ENCODE results near the gene LRP1B. TPM values are rescaled to one million over a fixed set of nuclear protein-coding genes. Genes with fewer than 3 reads are reported as not detected.

The LRP1B gene
- total and polyA plus RNA-seq, 2 donors (not counting 1 experiment from before 2014, with no cell fraction given): under 0.01 to 0.01 TPM

GRCh38 chr2:141869572-141869971, 261.2 kb downstream of the LRP1B start:
- TF ChIP-seq EZH2 (IDR thresholded peaks at IDR 0.05; ENCODE audit: low read length, missing control alignments): no peak
- no peak for TF ChIP-seq CTCF (conservative IDR thresholded peaks at IDR 0.05 in 1 of 2, IDR thresholded peaks at IDR 0.05 in 1 of 2; ENCODE audit: low read depth in 1 of 2, low read length in 2 of 2)
- Histone ChIP-seq H3K27me3 (ENCODE audit: control insufficient read depth, insufficient read depth, low read length) (no peaks in the 10 kb centered on the region), H3K4me3 (replicated peaks in 1 of 4; ENCODE audit: control extremely low read depth in 1 of 4, insufficient read depth in 1 of 4, low read depth in 3 of 4, low read length in 4 of 4) (no peak overlapping the region), H3K79me2 (ENCODE audit: control insufficient read depth, insufficient read depth, low read length) (no peaks in the 10 kb centered on the region), H3K4me2 (ENCODE audit: extremely low read depth, insufficient read depth, low read length) (no peak overlapping the region), H3K9ac (ENCODE audit: insufficient read depth, low read length) (no peak overlapping the region), H3K9me3 (ENCODE audit: control insufficient read depth, insufficient read depth, low read depth, low read length) (no peaks in the 10 kb centered on the region), H4K20me1 (ENCODE audit: control insufficient read depth, extremely low read depth, insufficient read depth, low read length) (no peaks in the 10 kb centered on the region), H2AFZ (ENCODE audit: low read length) (no peak overlapping the region), H3K27ac (ENCODE audit: insufficient read depth, low read length) (no peak overlapping the region), H3K36me3 (ENCODE audit: control insufficient read depth, insufficient read depth, low read length) (no peaks in the 10 kb centered on the region), H3K4me1 (ENCODE audit: control insufficient read depth, extremely low read depth, insufficient read depth, low read length) (no peaks in the 10 kb centered on the region)
- no peak for DNase-seq (ENCODE audit: low read depth in 2 of 2)

DNA sequence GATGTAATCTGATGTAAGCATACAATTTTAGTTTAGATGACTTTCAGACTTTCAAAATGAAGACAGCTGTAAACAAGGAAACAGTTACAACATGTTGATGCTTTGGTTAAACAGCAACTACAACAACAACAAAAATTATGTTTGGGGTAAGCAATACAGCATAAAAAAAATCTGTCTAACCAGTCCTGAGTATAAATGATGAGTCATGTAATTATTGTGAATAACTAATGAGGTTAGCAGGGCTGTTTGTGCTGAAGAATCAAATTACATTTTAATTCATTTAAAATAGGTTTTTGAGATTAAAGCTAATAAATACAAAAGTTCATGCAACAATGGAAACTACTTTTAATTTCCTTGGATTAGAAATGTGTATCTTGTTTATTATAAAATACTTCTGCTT, 266.9 kb downstream of the LRP1B start:
- no peaks in the 10 kb centered on the region for H3K79me2 ChIP-seq (ENCODE audit: control insufficient read depth, insufficient read depth, low read length)
- no peaks in the 10 kb centered on the region for H3K27me3 ChIP-seq (ENCODE audit: control insufficient read depth, insufficient read depth, low read length)
- TF ChIP-seq EZH2 (IDR thresholded peaks at IDR 0.05; ENCODE audit: low read length, missing control alignments) (no peak), CTCF (conservative IDR thresholded peaks at IDR 0.05 in 1 of 2, IDR thresholded peaks at IDR 0.05 in 1 of 2; ENCODE audit: low read depth in 1 of 2, low read length in 2 of 2) (no peak)
- H4K20me1 ChIP-seq (ENCODE audit: control insufficient read depth, extremely low read depth, insufficient read depth, low read length): no peaks in the 10 kb centered on the region
- H3K9me3 ChIP-seq (ENCODE audit: control insufficient read depth, insufficient read depth, low read depth, low read length): no peaks in the 10 kb centered on the region
- no peak overlapping the region for H3K27ac ChIP-seq (ENCODE audit: insufficient read depth, low read length)
- H3K36me3 ChIP-seq (ENCODE audit: control insufficient read depth, insufficient read depth, low read length): no peaks in the 10 kb centered on the region
- no peak overlapping the region for H3K4me3 ChIP-seq (replicated peaks in 1 of 4; ENCODE audit: control extremely low read depth in 1 of 4, insufficient read depth in 1 of 4, low read depth in 3 of 4, low read length in 4 of 4)
- no peak overlapping the region for H3K4me2 ChIP-seq (ENCODE audit: extremely low read depth, insufficient read depth, low read length)
- no peak overlapping the region for H3K9ac ChIP-seq (ENCODE audit: insufficient read depth, low read length)
- no peaks in the 10 kb centered on the region for H3K4me1 ChIP-seq (ENCODE audit: control insufficient read depth, extremely low read depth, insufficient read depth, low read length)
- no peak overlapping the region for H2AFZ ChIP-seq (ENCODE audit: low read length)
- no peak for DNase-seq (ENCODE audit: low read depth in 2 of 2)

GRCh38 chr2:141856215-141856919, 274.4 kb downstream of the LRP1B start:
- H3K4me3 ChIP-seq (replicated peaks in 1 of 4; ENCODE audit: control extremely low read depth in 1 of 4, insufficient read depth in 1 of 4, low read depth in 3 of 4, low read length in 4 of 4): no peak overlapping the region
- H3K9me3 ChIP-seq (ENCODE audit: control insufficient read depth, insufficient read depth, low read depth, low read length): no peaks in the 10 kb centered on the region
- TF ChIP-seq CTCF (conservative IDR thresholded peaks at IDR 0.05 in 1 of 2, IDR thresholded peaks at IDR 0.05 in 1 of 2; ENCODE audit: low read depth in 1 of 2, low read length in 2 of 2) (no peak), EZH2 (IDR thresholded peaks at IDR 0.05; ENCODE audit: low read length, missing control alignments) (no peak)
- H3K36me3 ChIP-seq (ENCODE audit: control insufficient read depth, insufficient read depth, low read length): no peaks in the 10 kb centered on the region
- H3K27ac ChIP-seq (ENCODE audit: insufficient read depth, low read length): no peak overlapping the region
- H3K27me3 ChIP-seq (ENCODE audit: control insufficient read depth, insufficient read depth, low read length): no peaks in the 10 kb centered on the region
- no peaks in the 10 kb centered on the region for H3K4me1 ChIP-seq (ENCODE audit: control insufficient read depth, extremely low read depth, insufficient read depth, low read length)
- H3K79me2 ChIP-seq (ENCODE audit: control insufficient read depth, insufficient read depth, low read length): no peaks in the 10 kb centered on the region
- no peaks in the 10 kb centered on the region for H4K20me1 ChIP-seq (ENCODE audit: control insufficient read depth, extremely low read depth, insufficient read depth, low read length)
- H3K9ac ChIP-seq (ENCODE audit: insufficient read depth, low read length): no peak overlapping the region
- no peak for DNase-seq (ENCODE audit: low read depth in 2 of 2)
- H3K4me2 ChIP-seq (ENCODE audit: extremely low read depth, insufficient read depth, low read length): no peak overlapping the region
- H2AFZ ChIP-seq (ENCODE audit: low read length): no peak overlapping the region

All from fibroblast of lung (primary cell).